BE2C (cell line): ENCODE data around the gene UPP2.

Experiments
- DNase-seq: peaks from one replicate; pipeline ENCODE4 v3.0.0-alpha.2; 2020
- H3K27me3 ChIP-seq: fragments of 250-450 bp; sonication (Bioruptor Pico); 2 replicates; pipeline ENCODE4 v1.5.1; 2020; ENCODE audit warnings: mild to moderate bottlenecking
- H3K36me3 ChIP-seq: fragments of 250-450 bp; sonication (Bioruptor Pico); 2 replicates; pipeline ENCODE4 v1.5.1; 2020; ENCODE audit warnings: mild to moderate bottlenecking
- H3K4me1 ChIP-seq: fragments of 250-450 bp; sonication (Bioruptor Pico); 2 replicates; pipeline ENCODE4 v1.5.1; 2020
- H3K4me3 ChIP-seq: 2 replicates; pipeline ENCODE4 v1.5.1; 2011; ENCODE audit warnings: low read depth, low read length
- H3K9me3 ChIP-seq: fragments of 250-450 bp; sonication (Bioruptor Pico); 2 replicates; pipeline ENCODE4 v1.5.1; 2020
- CTCF ChIP-seq: IDR thresholded peaks from 2 replicates; pipeline ENCODE4 v1.5.1; 2012; ENCODE audit warnings: mild to moderate bottlenecking, low read depth, low read length

The UPP2 gene

GRCh38 chr2:158091647-158092046 is 10.0 kb upstream of the UPP2 start:
- no peak for TF ChIP-seq CTCF
- Histone ChIP-seq H3K27me3 (no peaks in the 10 kb centered on the region), H3K4me1 (no peaks in the 10 kb centered on the region), H3K4me3 (no peak overlapping the region), H3K36me3 (no peaks in the 10 kb centered on the region), H3K9me3 (no peaks in the 10 kb centered on the region)
- DNase-seq = no peak

GRCh38 chr2:158094487-158095092 is 7.1 kb upstream of the UPP2 start:
- Histone ChIP-seq H3K4me3 (no peak overlapping the region), H3K4me1 (no peaks in the 10 kb centered on the region), H3K36me3 (no peaks in the 10 kb centered on the region), H3K27me3 (no peaks in the 10 kb centered on the region), H3K9me3 (no peaks in the 10 kb centered on the region)
- TF ChIP-seq CTCF = no peak
- no peak for DNase-seq

DNA sequence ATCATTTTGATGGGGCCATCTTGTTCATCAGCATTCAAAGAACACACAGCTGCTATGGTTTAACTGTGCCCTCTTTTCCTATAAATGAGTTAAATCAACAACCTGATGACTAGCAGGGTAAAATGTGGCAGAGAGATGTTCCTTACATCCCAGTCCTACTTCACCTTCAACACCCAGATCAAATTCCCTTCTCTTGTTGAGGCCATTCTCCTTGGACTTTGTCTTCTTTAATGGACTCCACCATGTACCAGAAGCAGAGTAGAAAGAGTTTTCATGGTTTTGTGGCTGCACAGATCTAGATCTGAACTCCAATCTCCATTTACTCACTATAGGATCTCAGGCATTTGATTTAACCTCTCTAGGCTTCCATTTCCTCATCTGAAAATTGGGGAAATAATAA is 6.4 kb upstream of the UPP2 start:
- no peak for TF ChIP-seq CTCF
- Histone ChIP-seq H3K9me3 (no peaks in the 10 kb centered on the region), H3K4me1 (no peaks in the 10 kb centered on the region)

GRCh38 chr2:158095912-158096311 is 5.8 kb upstream of the UPP2 start:
- H3K9me3 ChIP-seq = no peaks in the 10 kb centered on the region

More for the DNA sequence above, 6.4 kb upstream of the UPP2 start:
- no peaks in the 10 kb centered on the region for H3K27me3 ChIP-seq
- no peaks in the 10 kb centered on the region for H3K36me3 ChIP-seq
- DNase-seq = no peak
- H3K4me3 ChIP-seq = no peak overlapping the region

DNA sequence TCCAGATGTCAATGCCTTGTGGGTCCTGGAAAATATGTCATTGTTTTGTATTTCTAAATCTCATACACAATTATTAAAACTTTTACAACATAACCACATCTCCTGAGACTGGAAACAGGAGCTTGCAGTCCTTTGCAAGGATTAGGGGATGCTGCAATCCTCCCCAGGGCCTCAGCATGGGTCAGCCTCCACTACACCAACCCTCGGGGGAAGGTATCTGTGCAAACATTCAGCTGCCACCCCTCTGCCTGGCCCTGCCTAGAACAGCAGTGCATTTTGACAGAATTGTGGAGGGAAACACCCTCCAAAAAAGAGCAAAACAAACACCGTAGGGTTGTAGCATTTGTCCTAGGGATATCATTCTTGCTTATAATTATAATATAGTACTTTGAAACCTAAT is 4.2 kb upstream of the UPP2 start:
- no peak for TF ChIP-seq CTCF
- no peaks in the 10 kb centered on the region for H3K27me3 ChIP-seq
- no peak overlapping the region for H3K4me3 ChIP-seq
- no peaks in the 10 kb centered on the region for H3K36me3 ChIP-seq
- no peak for DNase-seq
- H3K4me1 ChIP-seq = no peaks in the 10 kb centered on the region
- no peaks in the 10 kb centered on the region for H3K9me3 ChIP-seq

More at GRCh38 chr2:158095912-158096311, 5.8 kb upstream of the UPP2 start:
- no peaks in the 10 kb centered on the region for H3K27me3 ChIP-seq
- H3K4me1 ChIP-seq = no peaks in the 10 kb centered on the region
- TF ChIP-seq CTCF = no peak
- no peaks in the 10 kb centered on the region for H3K36me3 ChIP-seq
- no peak overlapping the region for H3K4me3 ChIP-seq
- DNase-seq = no peak

DNA sequence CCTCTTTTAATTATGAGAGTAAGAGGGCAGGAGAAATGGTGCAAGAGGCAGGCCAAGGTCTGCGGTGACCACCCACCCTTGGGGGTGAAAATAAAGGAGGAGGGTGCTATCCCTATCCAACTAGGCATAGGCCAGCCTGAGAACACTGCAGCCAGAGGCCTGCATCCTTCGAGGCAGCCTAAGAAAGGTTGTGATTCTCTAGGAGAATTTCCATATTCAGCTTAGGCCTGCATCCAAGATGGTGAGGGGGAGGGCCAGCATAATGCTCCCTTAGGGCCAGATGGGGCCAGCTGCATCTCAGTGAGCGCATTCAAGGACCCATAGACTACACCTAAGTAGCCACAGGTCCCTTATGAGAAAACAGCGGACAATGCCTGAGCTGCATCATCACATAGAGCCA is 3.5 kb upstream of the UPP2 start:
- no peak for DNase-seq
- Histone ChIP-seq H3K27me3 (no peaks in the 10 kb centered on the region), H3K4me1 (no peaks in the 10 kb centered on the region), H3K9me3 (no peaks in the 10 kb centered on the region), H3K4me3 (no peak overlapping the region), H3K36me3 (no peaks in the 10 kb centered on the region)
- no peak for TF ChIP-seq CTCF
